ENCODE data around the gene TAF4B.
"Not testable (repeated sequence)": the region's sequence is repeated elsewhere in the genome, so short reads cannot be mapped to it uniquely, and the experiment has no call there.

GRCh38 chr18:26238718-26239117, 12.5 kb downstream of the TAF4B start:
- not testable (repeated sequence) for TF ChIP-seq CTCF, POLR2A (IDR thresholded peaks at IDR 0.05)

Data from upper lobe of left lung (tissue), 4 donors.